ENCODE data around the gene SUSD6.

SUSD6 gene

GRCh38 chr14:69600304-69600891 is 11.0 kb upstream of the SUSD6 start:
- H3K4me3 ChIP-seq (ENCODE audit: control insufficient read depth, low read depth, low read length) = no peak overlapping the region
- DNase-seq (ENCODE audit: low read depth) = no peak
- no peak for TF ChIP-seq CTCF (IDR thresholded peaks at IDR 0.05; ENCODE audit: control insufficient read depth, insufficient read depth, low read depth, low read length, missing control alignments)

- no peak for DNase-seq (ENCODE audit: low read depth)
- H3K4me3 ChIP-seq (ENCODE audit: control insufficient read depth, low read depth, low read length) = no peak overlapping the region
- TF ChIP-seq CTCF (IDR thresholded peaks at IDR 0.05; ENCODE audit: control insufficient read depth, insufficient read depth, low read depth, low read length, missing control alignments) = no peak
Observed at GRCh38 chr14:69605738-69606137, 5.7 kb upstream of the SUSD6 start.

GRCh38 chr14:69606258-69607184 is 4.9 kb upstream of the SUSD6 start:
- no peak for DNase-seq (ENCODE audit: low read depth)
- H3K4me3 ChIP-seq (ENCODE audit: control insufficient read depth, low read depth, low read length) = no peak overlapping the region
- TF ChIP-seq CTCF (IDR thresholded peaks at IDR 0.05; ENCODE audit: control insufficient read depth, insufficient read depth, low read depth, low read length, missing control alignments) = no peak

GRCh38 chr14:69610020-69610873 is 1.1 kb upstream of the SUSD6 start:
- TF ChIP-seq CTCF (IDR thresholded peaks at IDR 0.05; ENCODE audit: control insufficient read depth, insufficient read depth, low read depth, low read length, missing control alignments) = no peak
- peak overlapping the region; percentile 56 for H3K4me3 ChIP-seq (ENCODE audit: control insufficient read depth, low read depth, low read length)
- DNase-seq (ENCODE audit: low read depth) = no peak

GRCh38 chr14:69610874-69611171 is 573 bp upstream of the SUSD6 start:
- peak overlapping the region; percentile 56 for H3K4me3 ChIP-seq (ENCODE audit: control insufficient read depth, low read depth, low read length)
- no peak for DNase-seq (ENCODE audit: low read depth)
- no peak for TF ChIP-seq CTCF (IDR thresholded peaks at IDR 0.05; ENCODE audit: control insufficient read depth, insufficient read depth, low read depth, low read length, missing control alignments)

- TF ChIP-seq CTCF (IDR thresholded peaks at IDR 0.05; ENCODE audit: control insufficient read depth, insufficient read depth, low read depth, low read length, missing control alignments) = no peak
- DNase-seq (ENCODE audit: low read depth) = no peak
- peak overlapping the region; percentile 82 for H3K4me3 ChIP-seq (ENCODE audit: control insufficient read depth, low read depth, low read length)
Observed at GRCh38 chr14:69612014-69612782, 802 bp downstream of the SUSD6 start.
